Measurements from ENCODE around the gene UPK1A.

GRCh38 chr19:35622750-35623149, 43.6 kb upstream of the UPK1A start:
- no peak for TF ChIP-seq POLR2A (IDR thresholded peaks at IDR 0.05)
- no peak for TF ChIP-seq CTCF (IDR thresholded peaks at IDR 0.05)
